Fibroblast of lung (primary cell): Measurements from ENCODE around the gene PRAMEF4.
"Not testable (repeated sequence)": the region's sequence is repeated elsewhere in the genome, so short reads cannot be mapped to it uniquely, and the experiment has no call there.

Experiments
- EZH2 ChIP-seq: IDR thresholded peaks from 2 replicates; pipeline ENCODE4 v1.5.1; 2012; ENCODE audit warnings: low read length, control low read depth, mild to moderate bottlenecking; ENCODE audit errors: missing control alignments
- TF ChIP-seq, protein P1 (sequence below), 2 donors: IDR thresholded peaks in 1 of 2; conservative IDR thresholded peaks in 1 of 2; 1 replicate in 1 of 2; 2 replicates in 1 of 2; pipeline ENCODE4 v1.5.1; 2011 to 2012; ENCODE audit warnings: low read length in 2 of 2, control low read depth in 1 of 2, inconsistent platforms in 1 of 2, low read depth in 1 of 2, mild to moderate bottlenecking in 1 of 2

GRCh38 chr1:12916310-12916709 is 30.3 kb upstream of the PRAMEF4 start, which contains the start of gene PRAMEF7:
- TF ChIP-seq, protein P1, sequence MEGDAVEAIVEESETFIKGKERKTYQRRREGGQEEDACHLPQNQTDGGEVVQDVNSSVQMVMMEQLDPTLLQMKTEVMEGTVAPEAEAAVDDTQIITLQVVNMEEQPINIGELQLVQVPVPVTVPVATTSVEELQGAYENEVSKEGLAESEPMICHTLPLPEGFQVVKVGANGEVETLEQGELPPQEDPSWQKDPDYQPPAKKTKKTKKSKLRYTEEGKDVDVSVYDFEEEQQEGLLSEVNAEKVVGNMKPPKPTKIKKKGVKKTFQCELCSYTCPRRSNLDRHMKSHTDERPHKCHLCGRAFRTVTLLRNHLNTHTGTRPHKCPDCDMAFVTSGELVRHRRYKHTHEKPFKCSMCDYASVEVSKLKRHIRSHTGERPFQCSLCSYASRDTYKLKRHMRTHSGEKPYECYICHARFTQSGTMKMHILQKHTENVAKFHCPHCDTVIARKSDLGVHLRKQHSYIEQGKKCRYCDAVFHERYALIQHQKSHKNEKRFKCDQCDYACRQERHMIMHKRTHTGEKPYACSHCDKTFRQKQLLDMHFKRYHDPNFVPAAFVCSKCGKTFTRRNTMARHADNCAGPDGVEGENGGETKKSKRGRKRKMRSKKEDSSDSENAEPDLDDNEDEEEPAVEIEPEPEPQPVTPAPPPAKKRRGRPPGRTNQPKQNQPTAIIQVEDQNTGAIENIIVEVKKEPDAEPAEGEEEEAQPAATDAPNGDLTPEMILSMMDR (conservative IDR thresholded peaks at IDR 0.05 in 1 of 2, IDR thresholded peaks at IDR 0.05 in 1 of 2; ENCODE audit: low read depth in 1 of 2, low read length in 2 of 2): not testable (repeated sequence)
- not testable (repeated sequence) for TF ChIP-seq EZH2
